Measurements from ENCODE around the gene GNGT2. TPM values are rescaled to one million over a fixed set of nuclear protein-coding genes. Genes with fewer than 3 reads are reported as not detected.
"Not testable (repeated sequence)": the region's sequence is repeated elsewhere in the genome, so short reads cannot be mapped to it uniquely, and the experiment has no call there.

GNGT2 gene
- total RNA-seq, 1 experiment from 2014 or later = not detected

GRCh38 chr17:49203796-49204195 lies 6.6 kb downstream of the GNGT2 start:
- DNase-seq (ENCODE audit: low read depth) = no peak

DNA sequence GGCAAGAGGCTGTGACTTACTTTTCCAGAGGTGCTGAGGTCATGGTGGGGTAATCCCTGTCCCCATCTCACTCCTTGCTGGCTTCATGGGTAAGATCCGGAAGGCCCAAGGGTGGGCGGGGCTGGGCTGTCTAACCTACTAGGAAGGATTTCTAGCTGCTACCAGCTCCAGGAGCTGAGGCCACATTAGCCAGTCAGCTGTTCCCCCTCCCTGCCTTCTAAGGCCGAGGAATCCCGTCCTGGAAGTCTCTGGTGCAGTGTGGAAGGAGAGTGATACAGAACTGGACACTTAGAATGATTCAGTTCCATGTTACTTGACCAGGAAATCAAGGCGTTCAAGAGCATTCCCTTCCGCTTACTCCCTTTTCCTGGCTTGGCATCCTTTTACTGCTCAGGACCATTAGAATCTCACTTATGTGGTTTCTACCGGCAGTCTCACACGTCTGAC lies 8.9 kb downstream of the GNGT2 start:
- DNase-seq (ENCODE audit: low read depth) = peak; percentile 20

DNA sequence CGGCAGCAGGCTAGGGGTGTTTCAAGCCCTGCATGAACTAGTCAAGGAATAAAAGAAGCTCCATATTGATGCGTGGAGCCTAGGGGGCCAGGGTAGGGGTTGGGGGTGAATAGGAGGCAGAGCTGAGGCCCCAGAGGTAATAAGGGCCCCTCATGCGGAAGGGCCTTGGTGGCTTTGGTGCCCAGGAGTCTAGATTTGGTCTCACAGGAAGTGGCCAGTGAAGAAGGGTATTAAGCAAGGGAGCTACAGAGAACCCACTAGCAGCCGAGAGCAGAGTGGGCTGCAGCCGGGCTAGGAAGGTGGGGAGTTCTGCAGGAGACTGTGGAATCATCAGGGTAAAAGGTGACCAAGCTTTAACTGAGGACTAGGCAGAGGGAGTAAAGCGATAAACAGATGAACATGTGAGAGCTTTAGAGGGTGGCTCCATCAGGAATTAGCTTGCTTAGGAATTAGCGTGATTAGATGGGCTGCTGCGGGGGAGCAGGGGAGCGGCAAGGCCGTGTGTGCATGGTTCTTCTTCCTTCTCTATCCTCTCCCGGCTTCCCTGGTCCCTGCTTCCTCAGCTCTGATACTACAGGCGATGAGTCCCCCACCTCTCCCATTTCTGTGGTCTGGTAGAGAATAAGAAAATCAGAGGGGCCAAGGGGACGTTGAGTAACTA lies 9.8 kb downstream of the GNGT2 start:
- no peak for DNase-seq (ENCODE audit: low read depth)

DNA sequence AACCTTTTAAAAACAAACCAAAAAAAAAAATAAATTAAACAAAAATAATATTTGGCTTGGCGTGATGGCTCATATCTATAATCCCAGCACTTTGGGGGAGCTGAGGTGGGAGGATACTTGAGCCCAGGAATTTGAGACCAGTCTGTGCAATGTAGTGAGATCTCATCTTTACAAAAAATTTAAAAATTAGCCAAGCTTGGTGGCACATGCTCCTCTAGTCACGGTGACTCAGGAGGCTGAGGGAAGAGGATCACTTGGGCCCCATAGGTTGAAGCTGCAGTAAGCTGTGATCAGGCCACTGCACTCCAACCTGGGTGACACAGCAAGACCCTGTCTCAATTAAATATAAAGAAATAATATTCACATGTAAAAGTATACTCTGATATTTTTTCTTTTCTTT lies 12.2 kb downstream of the GNGT2 start:
- no peak for DNase-seq (ENCODE audit: low read depth)

DNA sequence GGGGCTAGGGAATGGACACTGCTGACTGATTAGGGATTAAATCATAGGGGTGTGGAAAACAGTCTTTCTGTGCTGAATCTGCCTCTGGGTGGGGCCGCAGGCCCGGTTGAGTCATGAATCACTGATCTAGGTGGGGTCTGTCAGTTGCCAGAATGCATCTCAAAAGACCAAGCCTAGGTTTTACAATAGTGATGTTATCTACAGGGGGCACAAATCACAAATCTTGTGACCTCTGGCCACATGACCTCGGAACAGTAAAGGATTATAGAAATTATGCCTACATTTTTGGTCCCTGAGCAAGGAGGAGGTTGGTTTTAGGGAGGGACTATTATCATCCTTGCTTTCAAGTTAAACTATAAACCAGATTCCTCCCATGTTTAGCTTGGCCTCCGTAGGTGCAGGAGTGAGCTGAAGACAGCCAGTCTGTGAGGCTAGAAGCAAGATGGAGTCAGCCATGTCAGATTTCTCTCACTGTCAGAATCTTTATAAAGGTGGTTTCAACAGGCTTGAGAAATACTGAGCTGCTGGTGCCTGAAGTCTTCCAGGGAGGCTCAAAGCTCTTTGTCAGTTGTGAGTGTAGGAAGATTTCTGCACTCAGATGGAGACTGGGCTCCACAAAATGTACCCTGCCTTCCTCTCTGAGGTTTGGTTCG lies 12.9 kb downstream of the GNGT2 start:
- DNase-seq (ENCODE audit: low read depth) = peak; percentile 40

- DNase-seq (ENCODE audit: low read depth) = no peak
These were observed 13.9 kb downstream of the GNGT2 start for GRCh38 chr17:49196520-49196919.

DNA sequence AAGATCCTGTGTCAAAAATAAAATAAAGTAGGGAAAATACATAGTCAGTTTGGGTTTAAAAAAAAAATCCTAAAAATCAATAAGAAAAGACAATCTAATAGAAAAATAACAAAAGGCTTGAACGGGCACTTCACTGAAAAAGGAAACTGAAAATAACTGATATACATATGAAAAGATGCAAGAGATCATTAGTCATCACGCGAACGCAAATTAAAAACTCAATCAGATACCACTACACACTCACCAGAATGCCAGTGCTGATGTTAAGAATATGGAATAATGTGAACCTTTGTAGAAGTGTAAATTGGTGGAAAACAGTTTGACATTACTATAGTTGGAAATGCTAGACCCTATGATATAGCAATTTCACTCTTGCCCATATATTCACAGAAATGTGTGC lies 14.6 kb downstream of the GNGT2 start:
- DNase-seq (ENCODE audit: low read depth) = no peak

GRCh38 chr17:49194297-49194607 lies 16.1 kb downstream of the GNGT2 start:
- no peak for DNase-seq (ENCODE audit: low read depth)

- DNase-seq (ENCODE audit: low read depth) = peak; percentile 77
These were observed 16.7 kb downstream of the GNGT2 start for GRCh38 chr17:49193513-49194296.

- peak; percentile 84 for DNase-seq (ENCODE audit: low read depth)
These were observed 18.2 kb downstream of the GNGT2 start for GRCh38 chr17:49191917-49192741.

DNA sequence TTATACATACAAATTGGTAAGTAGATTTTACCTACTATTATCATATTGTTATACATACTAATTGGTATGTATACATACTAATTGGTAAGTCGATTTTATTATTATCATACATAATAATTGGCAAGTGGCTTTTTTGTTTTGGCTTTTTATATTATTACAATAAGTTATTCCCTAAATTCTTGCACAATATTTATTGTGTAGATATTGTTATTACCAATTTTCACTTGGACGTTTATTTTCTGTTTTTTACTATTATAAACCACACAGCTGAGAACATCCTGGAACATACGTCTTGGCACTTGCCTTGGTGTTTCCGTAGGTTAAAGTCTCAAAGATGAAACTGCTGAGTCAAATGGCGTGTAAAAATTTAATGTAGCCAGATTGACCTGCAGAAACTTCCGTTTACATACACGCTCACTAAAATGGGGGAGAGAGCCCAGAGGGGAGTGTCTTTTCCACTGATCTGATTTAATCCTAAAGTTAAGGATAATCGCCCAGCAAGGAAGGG lies 18.9 kb downstream of the GNGT2 start:
- no peak for DNase-seq (ENCODE audit: low read depth)

DNA sequence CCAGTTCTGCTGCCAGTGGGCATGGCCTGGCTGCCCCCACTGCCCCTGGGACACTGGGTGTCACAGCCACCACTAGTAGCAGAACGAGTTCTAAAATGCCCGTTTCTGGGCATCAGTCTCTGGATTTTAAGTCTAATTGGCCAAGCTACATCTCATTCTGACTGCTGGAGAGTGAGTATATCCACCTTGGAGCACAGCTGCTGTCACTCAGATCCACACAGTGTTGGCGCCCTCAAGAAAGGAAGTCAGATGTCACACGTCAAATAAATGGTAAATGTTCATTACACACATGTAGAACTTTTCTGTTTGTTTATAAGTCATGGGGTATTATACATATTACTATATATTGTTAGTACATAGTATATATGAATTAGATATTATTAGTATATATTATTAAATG lies 19.4 kb downstream of the GNGT2 start:
- no peak for DNase-seq (ENCODE audit: low read depth)

DNA sequence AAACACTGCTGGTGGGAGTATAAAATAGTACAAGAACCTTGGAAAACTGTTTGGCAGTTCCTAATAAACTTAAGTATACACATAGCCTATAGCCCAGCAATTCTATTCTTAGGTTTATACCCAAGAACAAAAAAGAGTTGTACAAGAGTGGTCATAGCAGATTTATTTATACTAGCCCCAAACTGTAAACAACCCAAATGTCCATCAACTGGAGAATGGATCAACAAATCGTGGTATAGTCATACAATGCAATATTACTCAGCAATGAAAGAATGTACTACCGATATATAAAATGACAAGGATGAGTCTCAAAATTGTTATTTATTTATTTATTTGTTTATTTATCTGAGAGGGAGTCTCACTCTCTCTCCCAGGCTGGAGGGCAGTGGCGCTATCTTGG lies 23.1 kb downstream of the GNGT2 start:
- DNase-seq (ENCODE audit: low read depth) = no peak

DNA sequence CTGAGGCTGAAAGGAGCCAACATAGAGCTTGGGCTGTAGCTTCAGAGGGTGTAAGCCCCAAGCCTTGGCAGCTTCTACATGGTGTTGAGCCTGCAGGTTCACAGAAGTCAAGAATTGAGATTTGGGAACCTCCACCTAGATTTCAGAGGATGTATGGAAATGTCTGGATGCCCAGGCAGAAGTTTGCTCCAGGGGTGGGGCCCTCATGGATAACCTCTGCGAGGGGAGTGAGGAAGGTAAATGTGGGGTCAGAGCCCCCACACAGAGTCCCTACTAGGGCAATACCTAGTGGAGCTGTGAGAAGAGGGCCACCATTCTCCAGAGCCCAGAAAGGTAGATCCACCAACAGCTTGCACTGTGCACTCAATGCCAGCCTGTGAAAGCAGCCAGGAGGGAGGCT lies 25.0 kb downstream of the GNGT2 start:
- DNase-seq (ENCODE audit: low read depth) = not testable (repeated sequence)

DNA sequence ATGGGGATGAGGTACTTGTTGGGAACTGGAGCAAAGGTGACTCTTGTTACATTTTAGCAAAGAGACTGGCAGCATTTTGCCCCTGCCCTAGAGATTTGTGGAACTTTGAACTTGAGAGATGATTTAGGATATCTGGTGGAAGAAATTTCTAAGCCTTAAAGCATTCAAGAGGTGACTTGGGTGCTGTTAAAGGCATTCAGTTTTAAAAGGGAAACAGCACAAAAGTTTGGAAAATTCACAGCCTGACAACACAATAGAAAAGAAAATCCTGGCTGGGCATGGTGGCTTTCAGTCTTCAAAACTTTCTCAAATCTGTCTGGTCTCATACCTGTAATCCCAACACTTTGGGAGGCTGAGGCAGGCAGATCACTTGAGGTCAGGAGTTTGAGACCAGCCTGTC lies 25.9 kb downstream of the GNGT2 start:
- not testable (repeated sequence) for DNase-seq (ENCODE audit: low read depth)

GRCh38 chr17:49183801-49184200 lies 26.6 kb downstream of the GNGT2 start:
- no peak for DNase-seq (ENCODE audit: low read depth)

GRCh38 chr17:49183341-49183740 lies 27.0 kb downstream of the GNGT2 start:
- DNase-seq (ENCODE audit: low read depth) = no peak

- DNase-seq (ENCODE audit: low read depth) = no peak
These were observed 29.3 kb downstream of the GNGT2 start for GRCh38 chr17:49180998-49181635.

DNA sequence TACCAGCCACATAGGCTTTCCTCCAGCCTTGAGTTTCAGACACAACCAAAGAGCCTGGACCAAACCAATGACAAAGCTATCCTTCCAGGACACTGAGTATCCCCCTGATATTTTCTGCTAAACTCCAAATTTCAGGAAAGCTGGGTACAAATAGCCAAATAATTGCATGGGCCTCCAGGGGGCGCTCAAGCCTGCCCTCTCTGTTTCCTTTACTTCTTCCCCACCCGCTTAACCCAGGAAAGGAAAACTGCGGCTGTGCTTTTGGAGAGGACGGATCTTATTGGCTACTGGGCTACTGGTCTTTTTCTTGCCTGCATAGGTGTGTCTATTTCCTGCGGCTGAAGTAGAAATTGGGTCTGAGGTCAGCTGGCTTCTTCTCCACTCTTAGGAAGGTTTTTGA lies 30.1 kb downstream of the GNGT2 start:
- peak; percentile 46 for DNase-seq (ENCODE audit: low read depth)

DNA sequence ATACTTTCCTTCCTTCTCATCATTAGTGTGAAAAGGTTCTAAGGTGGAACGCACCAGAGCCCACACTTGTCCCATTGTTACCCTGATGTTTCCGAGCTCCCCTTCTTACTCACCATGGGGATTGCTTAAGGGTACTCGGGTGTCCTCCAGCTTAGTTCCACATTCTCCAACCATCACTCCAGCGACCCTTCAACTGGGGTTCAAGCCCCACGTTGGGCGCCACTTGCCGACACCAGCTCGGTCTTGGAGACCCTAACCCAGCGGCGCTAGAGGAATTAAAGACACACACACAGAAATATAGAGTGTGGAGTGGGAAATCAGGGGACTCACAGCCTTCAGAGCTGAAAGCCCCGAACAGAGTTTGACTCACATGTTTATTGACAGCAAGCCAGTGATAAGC lies 34.4 kb downstream of the GNGT2 start:
- DNase-seq (ENCODE audit: low read depth) = not testable (repeated sequence)

GRCh38 chr17:49170711-49171110 lies 39.7 kb downstream of the GNGT2 start:
- not testable (repeated sequence) for DNase-seq (ENCODE audit: low read depth)

Measured in Daoy (cell line).